Stimulated activated CD8-positive, alpha-beta memory T cell treated with anti-CD3 and anti-CD28 coated beads, Interleukin-15, amount 100 ng/mL, for 48 hours (primary cell): ENCODE measurements around the gene TRMT6.

Source experiments
- DNase-seq, 2 donors: peaks; one replicate each; pipeline ENCODE4 v3.0.0-alpha.2; 2020; ENCODE audit warnings: low read depth in 2 of 2

The TRMT6 gene

GRCh38 chr20:5895626-5896025 is 54.7 kb downstream of the TRMT6 start:
- DNase-seq, result no peak

DNA sequence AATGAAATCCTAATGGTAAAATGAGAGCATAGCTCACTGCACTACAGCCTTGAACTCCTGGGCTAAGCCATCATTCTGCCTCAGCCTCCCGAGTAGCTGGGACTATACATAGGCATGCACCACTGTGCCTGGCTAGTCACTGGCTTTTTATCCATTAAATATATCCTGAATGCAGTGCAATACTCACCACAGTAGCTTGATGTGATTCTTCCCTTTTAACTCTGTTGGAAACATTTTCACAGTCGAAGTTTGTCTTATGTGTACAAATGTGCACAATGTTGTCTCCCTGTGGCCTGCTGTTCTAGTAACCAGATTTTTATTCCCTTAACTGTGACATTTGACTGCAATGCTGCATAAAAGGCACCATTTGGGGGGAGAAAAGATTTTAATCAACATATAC is 56.7 kb downstream of the TRMT6 start:
- no peak for DNase-seq

- DNase-seq, result no peak
Measured at GRCh38 chr20:5893052-5893451, 57.3 kb downstream of the TRMT6 start.

DNA sequence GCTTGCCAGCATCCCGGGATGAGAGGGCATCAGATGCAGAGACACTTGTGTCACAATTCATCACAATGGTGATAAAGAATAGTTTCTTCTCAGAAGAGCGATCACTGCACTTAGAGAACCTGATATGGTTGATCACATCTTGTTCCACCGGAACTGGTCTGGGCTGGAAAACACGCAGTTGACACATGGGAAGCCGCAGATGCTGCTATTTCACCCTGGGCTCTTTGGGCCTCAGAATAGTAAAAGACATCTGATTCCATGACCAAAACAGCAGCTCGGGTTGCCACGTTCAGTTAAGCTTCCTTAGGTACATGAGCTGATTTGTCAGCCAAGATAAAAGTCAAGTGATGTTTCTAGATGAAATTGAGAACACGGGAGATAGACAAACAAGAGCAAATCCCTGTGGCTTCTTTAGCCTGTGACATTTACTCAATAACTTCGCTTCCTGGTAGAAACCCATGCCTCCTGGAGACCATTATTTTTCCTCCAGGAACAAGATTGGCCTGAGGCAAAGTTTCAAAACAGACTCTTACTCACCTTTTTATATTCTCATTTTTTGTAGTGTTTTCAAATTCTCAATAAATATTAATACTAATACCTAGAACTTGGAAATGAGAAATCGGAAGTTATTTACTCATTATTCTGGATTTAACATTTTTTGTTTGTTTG is 59.4 kb downstream of the TRMT6 start:
- no peak for DNase-seq

DNA sequence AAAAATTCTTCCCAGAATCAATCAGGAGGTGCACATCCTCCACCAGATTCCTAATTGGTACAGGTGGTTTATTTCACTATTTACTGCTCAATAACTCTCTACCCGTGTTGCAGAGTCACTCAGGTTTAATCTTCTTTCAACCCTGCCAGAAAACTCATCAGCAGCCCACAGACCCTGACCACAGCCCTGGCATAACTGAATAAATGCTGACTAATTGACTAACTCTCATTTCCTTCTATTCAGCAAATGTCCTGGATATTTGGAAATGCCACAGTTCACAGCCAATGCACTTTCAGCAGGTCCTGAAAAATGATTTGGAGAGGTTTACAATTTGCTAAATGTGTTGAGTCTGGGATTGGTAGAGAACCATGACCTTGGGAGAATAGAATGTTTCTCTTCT is 62.3 kb downstream of the TRMT6 start:
- DNase-seq, result no peak

- DNase-seq, result no peak
Measured at GRCh38 chr20:5887386-5887785, 62.9 kb downstream of the TRMT6 start.
